NCI-H1436 treated with DMSO at 0.1 percent for 48 hours (cell line): ENCODE measurements around the gene PASD1.
"Not testable (repeated sequence)": the region's sequence is repeated elsewhere in the genome, so short reads cannot be mapped to it uniquely, and the experiment has no call there.

Source experiments
- DNase-seq: peaks from one replicate; lab custom pipeline; 2025; lab: John Stamatoyannopoulos, UW

PASD1 gene

GRCh38 chrX:151563449-151563848 is at the start of gene PASD1:
Gene PASD1 (plus strand): TSS chrX:151563675. CDS start chrX:151601554, 37,879 bp downstream.
- DNase-seq = no peak

DNA sequence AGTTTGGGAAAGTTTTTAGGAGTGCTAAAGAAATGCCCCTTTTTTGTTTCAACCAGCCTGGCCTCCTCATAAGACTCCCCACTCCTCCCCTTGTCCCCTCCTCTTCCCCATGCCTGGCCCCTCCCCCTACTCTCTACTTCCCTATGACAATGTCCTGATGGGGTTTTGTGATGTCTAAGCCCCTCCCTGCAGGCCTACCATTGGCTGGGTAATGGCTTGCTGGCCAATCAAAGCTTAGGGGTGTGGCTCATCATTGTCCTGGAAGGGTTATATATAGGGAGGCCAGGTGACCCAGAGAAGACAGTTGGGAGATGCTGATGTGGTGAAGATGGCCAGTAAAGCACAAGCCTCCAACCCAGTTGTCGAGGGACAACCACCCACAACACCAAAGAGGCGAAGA is 48.2 kb upstream of the PASD1 start:
- DNase-seq = no peak

DNA sequence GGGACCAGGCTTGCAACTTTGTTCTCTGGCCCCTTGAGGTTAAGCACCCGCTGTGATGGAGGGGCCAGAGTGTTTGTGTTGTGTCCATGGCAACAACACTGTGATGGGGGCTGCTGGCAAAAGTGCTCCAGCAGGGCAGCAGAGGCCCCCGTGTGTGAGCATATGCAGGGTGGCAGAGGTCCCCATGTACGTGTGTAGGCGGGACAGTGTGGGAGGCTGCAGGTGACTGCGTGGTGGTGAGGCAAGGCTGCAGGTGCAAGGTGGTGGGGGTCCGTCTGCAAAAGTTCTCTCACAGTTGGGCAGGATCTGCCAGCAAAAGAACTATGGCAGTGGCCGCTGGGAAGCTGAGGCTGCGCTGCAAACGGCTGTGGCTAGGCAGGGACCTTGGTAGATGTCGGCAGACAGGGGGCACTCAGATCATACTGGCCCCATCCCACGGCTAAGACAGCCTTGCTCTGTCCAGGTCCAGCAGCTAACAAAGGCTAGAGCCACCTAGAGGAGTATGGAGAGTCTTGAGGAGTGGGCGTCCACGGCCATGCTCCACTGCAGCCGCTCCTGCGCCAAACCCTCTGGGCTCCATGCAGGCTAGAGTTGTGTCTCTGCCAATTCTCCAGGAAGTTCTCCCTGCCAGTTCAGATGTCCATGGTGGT is 46.8 kb upstream of the PASD1 start:
- no peak for DNase-seq

DNA sequence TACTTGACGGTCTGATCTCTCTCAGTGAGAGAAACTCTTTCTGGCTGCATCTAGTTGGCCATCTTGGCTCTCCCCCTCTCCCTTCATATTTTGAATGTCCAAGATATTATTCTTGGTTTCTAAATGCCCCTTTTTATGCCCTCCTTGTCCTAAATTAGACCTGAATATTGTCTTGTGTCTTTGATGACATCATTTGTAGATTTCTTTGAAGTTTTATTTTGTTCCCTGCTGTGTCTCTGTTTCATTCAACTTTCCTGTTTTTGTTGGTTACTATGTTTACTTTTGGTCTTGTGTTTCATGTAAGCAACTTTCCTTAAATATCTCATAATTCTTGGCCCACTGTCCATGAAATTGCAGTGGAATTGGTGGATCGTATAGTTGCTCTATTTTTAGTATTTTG is 46.1 kb upstream of the PASD1 start:
- no peak for DNase-seq

GRCh38 chrX:151523351-151523750 is 40.1 kb upstream of the PASD1 start:
- DNase-seq = no peak

GRCh38 chrX:151536571-151536970 is 26.9 kb upstream of the PASD1 start:
- DNase-seq = no peak

DNA sequence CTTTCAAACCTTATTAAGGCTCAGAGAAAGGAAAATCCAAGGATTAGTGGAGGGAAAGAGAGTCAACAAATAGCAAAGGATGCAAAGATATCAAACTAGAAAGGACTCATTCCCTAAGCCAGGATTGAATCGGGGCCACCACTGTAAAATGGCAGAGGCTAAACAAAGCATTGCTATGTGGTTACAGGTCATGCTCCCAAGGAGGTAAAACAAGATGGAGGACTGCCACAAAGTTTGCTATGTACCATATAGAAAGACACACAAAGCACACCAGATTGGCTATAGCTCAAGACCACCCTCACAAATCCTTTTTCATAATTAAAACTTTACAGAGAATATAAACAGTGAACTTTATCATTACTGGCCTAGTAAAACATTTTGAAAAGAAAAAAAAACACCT is 25.9 kb upstream of the PASD1 start:
- DNase-seq = no peak

DNA sequence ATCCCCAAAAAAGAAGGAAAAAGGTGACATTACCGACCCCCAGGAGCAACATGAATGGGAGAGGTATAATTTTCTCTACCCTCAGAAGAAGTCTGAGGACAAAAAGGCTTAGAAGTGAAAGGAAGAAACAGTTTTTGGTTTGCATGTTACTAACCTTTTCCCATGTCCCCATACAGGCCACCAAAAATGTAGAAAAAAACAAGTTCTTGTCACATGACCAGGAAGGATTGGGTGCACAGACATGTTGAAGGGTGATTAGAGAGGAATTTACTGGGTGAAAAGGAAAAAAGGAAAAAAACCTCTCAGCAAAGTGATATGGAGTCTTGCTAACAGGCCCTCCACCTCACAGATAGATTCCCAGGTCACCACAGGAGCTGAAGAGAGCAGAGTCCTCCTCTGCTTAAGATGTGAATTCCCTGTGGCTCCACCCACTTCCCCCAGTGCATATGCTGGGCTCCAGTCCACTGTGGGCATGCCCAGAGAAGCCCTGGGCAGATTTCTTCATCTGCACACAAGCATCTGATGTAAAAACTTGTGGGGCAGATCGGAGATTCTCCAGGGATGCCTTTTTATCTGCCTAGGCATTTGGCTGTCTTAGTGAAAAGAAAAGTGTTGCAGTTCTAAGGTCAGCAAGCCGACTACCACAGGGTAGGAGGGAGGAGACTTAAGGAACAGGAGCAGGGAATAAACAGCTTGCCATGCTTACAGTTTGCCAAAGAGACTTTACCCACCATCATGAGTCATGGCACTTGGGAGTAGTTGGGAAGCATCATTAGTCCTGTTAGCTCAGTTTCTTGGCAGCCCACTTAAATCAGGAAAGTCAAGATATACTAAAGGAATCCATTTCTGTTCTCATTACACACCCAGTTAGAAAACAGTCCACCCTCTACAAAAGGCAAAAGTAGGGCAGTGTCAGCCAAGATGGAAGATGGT is 25.0 kb upstream of the PASD1 start:
- DNase-seq = no peak

GRCh38 chrX:151543706-151544105 is 19.8 kb upstream of the PASD1 start:
- DNase-seq = no peak

DNA sequence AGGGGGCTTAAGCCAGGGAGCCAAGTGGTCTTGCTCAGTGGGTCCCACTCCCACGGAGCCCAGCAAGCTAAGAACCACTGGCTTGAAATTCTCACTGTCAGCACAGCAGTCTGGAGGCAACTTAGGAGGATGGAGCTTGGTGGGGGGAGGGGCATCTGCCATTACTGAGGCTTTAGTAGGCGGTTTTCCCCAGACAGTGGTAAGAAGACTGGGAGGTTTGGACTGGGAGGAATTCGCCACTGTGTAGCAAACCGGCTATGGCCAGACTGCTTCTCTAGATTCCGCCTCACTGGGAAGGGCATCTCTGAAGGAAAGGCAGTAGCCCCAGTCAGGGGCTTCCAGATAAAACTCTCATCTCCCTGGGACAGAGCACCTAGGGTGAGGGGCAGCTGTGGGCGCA is 17.2 kb upstream of the PASD1 start:
- DNase-seq = not testable (repeated sequence)

GRCh38 chrX:151551176-151551575 is 12.3 kb upstream of the PASD1 start:
- DNase-seq = not testable (repeated sequence)

DNA sequence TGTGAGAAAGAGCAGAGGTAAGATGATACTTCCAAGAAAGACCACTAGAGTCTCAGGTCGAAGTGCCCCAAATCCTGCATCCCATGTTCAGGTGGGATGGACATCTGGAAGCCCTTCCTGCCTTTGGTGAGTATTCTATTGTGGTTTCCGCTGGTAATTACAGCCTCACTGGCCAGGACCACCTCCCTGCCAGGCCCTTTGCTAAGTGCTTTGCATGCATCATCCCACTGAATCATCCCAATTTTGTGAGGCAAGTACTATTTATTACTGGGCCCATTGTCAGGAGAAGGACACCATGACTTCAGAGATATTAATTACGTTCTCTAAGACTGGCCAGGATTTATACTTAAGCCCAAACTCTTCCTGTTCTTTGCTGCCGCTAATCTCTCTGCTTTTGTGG is 10.7 kb upstream of the PASD1 start:
- no peak for DNase-seq

DNA sequence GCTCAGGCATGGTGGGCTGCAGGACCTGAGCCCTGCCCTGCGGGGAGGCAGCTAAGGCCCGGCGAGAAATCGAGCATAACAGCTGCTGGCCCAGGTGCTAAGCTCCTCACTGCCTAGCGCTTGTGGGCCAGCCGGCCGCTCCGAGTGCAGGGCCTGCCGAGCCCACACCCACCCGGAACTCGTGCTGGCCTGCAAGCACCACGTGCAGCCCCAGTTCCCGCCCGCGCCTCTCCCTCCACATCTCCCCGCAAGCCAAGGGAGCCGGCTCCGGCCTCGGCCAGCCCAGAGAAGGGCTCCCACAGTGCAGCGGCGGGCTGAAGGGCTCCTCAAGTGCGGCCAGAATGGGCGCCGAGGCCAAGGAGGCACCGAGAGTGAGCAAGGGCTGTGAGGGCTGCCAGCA is 8.2 kb upstream of the PASD1 start:
- not testable (repeated sequence) for DNase-seq

DNA sequence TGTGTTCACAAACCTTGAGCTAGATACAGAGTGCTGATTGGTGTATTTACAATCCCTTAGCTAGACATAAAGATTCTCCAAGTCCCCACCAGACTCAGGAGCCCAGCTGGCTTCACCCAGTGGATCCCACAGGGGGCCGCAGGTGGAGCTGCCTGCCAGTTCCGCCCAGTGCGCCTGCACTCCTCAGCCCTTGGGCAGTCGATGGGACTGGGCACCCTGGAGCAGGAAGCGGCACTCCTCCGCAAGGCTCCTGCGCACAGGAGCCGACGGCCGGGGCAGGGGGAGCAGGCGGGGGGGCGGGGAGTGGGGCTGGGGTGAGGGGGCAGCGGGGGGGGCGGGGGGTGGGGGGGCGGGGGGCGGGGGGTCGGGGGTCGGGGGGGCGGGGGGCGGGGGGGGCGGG is 990 bp upstream of the PASD1 start:
- DNase-seq = not testable (repeated sequence)

DNA sequence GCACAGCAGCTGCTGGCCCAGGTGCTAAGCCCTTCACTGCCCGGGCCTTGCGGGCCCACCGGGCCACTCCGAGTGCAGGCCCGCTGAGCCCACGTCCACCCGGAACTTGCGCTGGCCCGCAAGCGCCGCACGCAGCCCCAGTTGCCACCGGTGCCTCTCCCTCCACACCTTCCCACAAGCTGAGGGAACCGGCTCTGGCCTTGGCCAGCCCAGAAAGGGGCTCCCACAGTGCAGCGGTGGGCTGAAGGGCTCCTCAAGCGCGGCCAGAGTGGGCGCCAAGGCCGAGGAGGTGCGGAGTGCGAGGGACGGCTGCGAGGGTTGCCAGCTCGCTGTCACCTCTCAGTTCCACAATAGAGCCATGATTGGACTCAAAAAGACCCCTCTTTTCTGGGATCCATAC is 472 bp upstream of the PASD1 start:
- not testable (repeated sequence) for DNase-seq

GRCh38 chrX:151564035-151564434 is 560 bp downstream of the PASD1 start:
- no peak for DNase-seq

DNA sequence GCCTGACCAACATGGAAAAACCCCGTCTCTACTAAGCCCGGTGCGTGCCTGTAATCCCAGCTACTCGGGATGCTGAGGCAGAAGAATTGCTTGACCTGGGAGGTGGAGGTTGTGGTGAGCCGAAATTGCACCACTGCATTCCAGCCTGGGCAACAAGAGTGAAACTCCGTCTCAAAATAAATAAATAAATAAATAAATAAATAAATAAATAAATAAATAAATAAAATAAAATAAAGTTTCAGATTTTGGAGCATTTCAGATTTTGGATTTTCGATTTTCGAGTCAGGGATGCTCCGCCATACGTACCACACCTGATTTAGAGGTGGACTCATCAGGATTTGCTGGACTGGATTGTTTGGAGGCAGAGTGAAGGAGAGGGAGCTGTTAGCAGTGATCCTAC is 3.4 kb downstream of the PASD1 start:
- not testable (repeated sequence) for DNase-seq

DNA sequence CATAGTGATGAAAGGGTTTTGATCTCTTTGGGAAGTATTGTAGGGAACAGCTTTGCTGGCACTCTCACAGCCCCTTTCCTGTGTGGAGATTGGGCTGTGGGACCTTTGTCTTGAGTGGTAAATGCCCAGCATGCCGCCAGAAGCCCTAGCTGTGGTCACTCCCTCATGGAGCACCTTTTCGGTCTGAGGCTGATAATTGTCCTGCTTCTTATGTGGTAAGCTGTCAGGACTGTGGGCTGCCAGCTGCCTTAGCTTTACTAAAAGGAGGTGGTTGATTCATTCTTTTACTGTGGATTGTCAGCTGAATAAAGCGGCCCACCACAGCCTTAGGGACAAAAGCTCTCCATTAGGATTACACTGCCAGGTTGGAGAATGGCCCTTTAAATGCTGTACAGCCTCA is 7.1 kb downstream of the PASD1 start:
- no peak for DNase-seq

DNA sequence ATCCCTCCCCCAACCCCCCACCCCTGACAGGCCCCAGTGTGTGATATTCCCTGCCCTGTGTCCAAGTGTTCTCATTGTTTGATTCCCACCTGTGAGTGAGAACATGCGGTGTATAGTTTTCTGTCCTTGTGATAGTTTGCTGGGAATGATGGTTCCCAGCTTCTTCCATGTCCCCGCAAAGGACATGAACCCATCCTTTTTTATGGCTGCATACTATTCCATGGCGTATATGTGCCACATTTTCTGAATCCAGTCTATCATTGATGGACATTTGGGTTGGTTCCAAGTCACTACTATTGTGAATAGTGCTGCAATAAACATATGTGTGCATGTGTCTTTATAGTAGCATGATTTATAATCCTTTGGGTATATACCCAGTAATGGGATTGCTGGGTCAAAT is 29.9 kb downstream of the PASD1 start:
- DNase-seq = not testable (repeated sequence)

DNA sequence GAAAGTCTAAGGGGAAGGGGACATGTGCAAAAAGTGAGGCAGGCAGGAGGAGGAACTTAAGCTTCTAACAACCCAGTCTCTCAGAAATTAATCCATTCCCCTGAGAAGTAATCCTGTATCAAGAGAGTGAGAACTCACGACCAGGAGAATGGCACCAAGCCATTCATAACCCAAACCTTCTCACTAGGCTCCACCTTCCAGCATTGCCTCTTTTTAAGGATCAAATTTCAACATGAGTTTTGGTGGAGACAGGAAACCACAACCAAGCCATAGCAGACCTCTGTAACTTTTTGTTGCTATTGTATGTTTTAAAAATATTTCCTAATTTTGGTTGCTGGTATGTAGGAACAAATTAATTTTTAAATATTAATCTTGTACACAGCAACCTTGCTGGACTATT is 32.8 kb downstream of the PASD1 start:
- no peak for DNase-seq

- no peak for DNase-seq
These were observed 41.5 kb downstream of the PASD1 start for GRCh38 chrX:151604931-151605330.

DNA sequence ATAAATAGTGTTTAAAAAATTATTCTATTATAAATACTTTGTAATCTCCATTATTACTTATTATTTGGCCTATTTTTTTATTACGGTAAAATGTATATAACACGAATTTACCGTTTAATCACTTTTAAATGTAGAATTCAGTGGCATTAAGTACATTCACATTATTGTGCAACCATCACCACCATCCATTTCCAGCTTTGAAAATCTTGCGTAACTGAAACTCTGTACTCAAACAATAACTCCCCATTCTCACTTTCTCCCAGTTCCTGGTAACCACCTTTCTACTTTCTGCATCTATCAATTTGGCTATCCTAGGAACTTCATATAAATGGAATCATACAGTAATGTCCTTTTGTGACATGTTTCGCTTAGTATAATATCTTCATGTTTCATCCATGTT is 45.7 kb downstream of the PASD1 start:
- DNase-seq = no peak

DNA sequence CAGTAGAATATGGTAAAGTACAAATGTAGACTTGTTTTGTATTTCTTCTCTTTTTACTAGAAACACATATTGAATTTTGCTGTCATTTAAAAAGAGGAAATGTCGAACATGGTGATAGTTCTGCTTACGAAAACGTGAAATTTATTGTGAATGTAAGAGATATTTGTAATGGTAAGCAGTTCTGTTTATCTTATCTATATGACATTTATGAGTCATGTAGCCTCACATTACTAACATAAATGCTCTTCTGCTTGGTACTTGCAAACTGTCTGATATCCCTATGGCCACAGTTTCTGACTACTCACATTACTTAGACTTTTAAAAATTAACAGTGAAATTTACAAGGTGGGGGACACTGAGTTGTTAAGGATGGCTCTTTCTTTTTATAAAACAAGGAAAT is 57.9 kb downstream of the PASD1 start:
- DNase-seq = no peak
